ENCODE measurements around the gene FAM81A.
"Not testable (repeated sequence)": the region's sequence is repeated elsewhere in the genome, so short reads cannot be mapped to it uniquely, and the experiment has no call there.

Gene FAM81A

DNA sequence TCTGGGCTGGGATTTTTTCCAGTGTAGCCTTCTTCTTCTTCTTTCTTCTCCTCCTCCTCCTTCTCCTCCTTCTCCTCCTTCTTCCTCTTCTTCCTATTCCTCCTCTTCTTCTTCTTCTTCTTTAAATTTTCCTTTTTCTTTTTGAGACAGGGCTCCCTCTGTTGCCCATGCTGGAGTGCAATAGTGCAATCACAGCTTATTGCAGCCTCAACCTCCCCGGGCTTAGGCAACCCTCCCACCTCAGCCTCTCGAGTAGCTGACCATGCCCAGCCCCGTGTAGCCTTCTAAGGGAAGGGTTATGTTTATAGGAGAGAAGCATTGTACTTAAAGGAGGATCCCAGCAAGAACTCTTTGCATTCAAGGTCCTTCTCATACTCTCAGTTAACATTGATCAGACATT lies 41.3 kb upstream of the FAM81A start:
- no peaks in the 10 kb centered on the region for H3K4me1 ChIP-seq
- no peaks in the 10 kb centered on the region for H3K79me2 ChIP-seq
- H3K9ac ChIP-seq = no peak overlapping the region
- H2AFZ ChIP-seq = no peak overlapping the region
- no peaks in the 10 kb centered on the region for H3K36me3 ChIP-seq (ENCODE audit: control insufficient read depth, insufficient read depth, low read length)
- TF ChIP-seq CTCF (IDR thresholded peaks at IDR 0.05) = no peak
- H3K4me3 ChIP-seq (ENCODE audit: low read depth, low read length) = no peak overlapping the region
- no peaks in the 10 kb centered on the region for H3K9me3 ChIP-seq (ENCODE audit: control insufficient read depth, low read length)
- H3K27ac ChIP-seq = no peak overlapping the region
- H3K4me2 ChIP-seq (ENCODE audit: low read length) = no peak overlapping the region
- H3K27me3 ChIP-seq (ENCODE audit: control insufficient read depth, insufficient read depth, low read length) = no peaks in the 10 kb centered on the region

DNA sequence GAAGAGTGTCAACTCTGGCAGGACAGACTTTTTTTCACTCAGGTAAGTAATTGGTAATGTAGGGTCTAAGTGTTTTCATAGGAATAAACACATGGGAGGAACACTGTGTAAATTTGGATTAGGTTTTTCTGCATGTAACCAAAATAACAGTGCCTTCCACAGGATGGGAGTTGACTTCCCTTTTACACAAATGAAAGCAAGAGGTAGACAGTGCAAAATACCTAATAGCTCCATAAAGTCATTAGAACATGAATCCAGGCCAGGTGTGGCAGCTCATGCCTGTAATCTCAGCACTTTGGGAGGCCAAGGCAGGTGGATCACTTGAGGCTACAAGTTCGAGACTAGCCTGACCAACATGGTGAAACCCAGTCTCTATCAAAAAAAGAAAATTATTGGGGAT lies 39.8 kb upstream of the FAM81A start:
- Histone ChIP-seq H3K4me2 (ENCODE audit: low read length) (no peak overlapping the region), H3K4me3 (ENCODE audit: low read depth, low read length) (no peak overlapping the region), H3K27ac (no peak overlapping the region), H2AFZ (no peak overlapping the region), H3K9me3 (ENCODE audit: control insufficient read depth, low read length) (no peaks in the 10 kb centered on the region), H3K9ac (no peak overlapping the region), H3K79me2 (no peaks in the 10 kb centered on the region), H3K27me3 (ENCODE audit: control insufficient read depth, insufficient read depth, low read length) (no peaks in the 10 kb centered on the region), H3K36me3 (ENCODE audit: control insufficient read depth, insufficient read depth, low read length) (no peaks in the 10 kb centered on the region), H3K4me1 (no peaks in the 10 kb centered on the region)
- no peak for TF ChIP-seq CTCF (IDR thresholded peaks at IDR 0.05)

DNA sequence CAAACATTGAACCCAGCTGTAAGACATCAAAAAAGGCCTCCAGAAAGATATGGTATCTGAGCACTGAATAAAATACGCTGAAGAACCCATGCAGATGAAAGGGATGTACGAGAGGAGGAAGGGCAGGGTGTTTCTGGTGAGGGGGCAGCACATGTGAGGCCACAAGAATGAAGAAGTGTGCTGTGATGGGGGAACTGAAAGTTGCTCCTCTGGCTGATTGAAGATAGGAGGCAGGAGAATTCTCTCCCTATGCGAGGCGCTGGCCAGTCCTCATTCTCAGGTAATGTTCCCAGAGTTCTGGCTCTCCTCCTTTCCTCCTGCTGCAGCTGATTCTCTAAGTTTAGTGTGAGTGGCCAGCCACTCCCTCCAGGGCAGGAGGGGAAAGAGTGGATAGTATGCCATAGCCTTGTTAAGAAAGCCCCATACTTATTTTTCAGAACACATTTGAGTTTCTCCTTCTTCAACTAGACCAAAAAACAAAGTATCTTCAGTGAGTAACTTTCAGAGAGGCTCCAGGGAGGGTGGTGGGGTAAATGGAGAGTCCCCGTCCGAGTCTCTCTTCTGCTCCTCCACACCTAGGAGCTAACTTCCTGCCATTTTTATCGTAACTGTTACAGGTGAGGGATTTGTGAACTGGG lies 38.4 kb upstream of the FAM81A start:
- H3K4me1 ChIP-seq = no peaks in the 10 kb centered on the region
- no peak overlapping the region for H3K4me2 ChIP-seq (ENCODE audit: low read length)
- H3K9me3 ChIP-seq (ENCODE audit: control insufficient read depth, low read length) = no peaks in the 10 kb centered on the region
- no peaks in the 10 kb centered on the region for H3K27me3 ChIP-seq (ENCODE audit: control insufficient read depth, insufficient read depth, low read length)
- H3K9ac ChIP-seq = no peak overlapping the region
- no peak overlapping the region for H3K4me3 ChIP-seq (ENCODE audit: low read depth, low read length)
- TF ChIP-seq CTCF (IDR thresholded peaks at IDR 0.05) = no peak
- no peak overlapping the region for H2AFZ ChIP-seq
- no peak overlapping the region for H3K27ac ChIP-seq
- H3K36me3 ChIP-seq (ENCODE audit: control insufficient read depth, insufficient read depth, low read length) = no peaks in the 10 kb centered on the region
- no peaks in the 10 kb centered on the region for H3K79me2 ChIP-seq

- no peak for TF ChIP-seq CTCF (IDR thresholded peaks at IDR 0.05)
- no peak overlapping the region for H2AFZ ChIP-seq
Observed at GRCh38 chr15:59400103-59400813, 37.7 kb upstream of the FAM81A start.

DNA sequence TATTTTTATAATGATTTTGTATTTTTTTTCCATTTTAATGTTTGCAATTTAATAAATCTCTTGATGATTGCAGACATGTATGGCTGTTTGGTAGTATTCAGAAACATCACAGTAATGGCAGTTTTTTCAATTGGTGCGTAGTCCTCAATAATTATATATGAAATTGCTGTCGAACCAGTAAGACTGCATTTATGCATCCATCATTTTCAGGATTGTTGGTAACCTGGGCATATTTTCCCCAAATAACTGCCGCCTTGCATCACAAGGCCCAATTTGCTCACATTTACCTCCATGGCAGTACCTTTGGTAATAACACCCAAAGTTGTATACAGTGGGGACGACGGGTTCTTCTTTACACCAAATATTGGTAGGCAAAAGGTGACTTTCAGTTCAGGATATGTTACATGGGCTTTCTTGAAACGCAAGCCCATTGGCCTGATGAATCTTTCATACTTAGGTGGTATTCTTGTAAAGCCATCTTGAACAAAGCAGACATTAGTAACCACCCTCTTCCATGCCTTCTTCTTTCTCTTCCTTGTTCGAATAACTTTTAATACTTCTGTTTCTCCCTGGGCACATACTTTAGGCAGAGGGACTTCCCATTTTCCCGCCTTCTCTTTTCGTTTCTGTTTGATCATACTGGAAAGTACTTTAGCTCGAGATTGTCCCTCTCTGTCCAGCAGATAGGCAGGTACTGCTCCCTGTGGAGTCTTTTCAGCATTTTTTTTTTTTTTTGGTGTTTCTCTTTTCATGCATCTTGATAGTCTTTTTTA lies 36.7 kb upstream of the FAM81A start:
- H3K4me3 ChIP-seq (ENCODE audit: low read depth, low read length); H3K9ac ChIP-seq; H2AFZ ChIP-seq; H3K27ac ChIP-seq; H3K4me1 ChIP-seq; H3K36me3 ChIP-seq (ENCODE audit: control insufficient read depth, insufficient read depth, low read length); H3K79me2 ChIP-seq; H3K9me3 ChIP-seq (ENCODE audit: control insufficient read depth, low read length); H3K27me3 ChIP-seq (ENCODE audit: control insufficient read depth, insufficient read depth, low read length); H3K4me2 ChIP-seq (ENCODE audit: low read length): not testable (repeated sequence)

More at GRCh38 chr15:59400103-59400813, 37.7 kb upstream of the FAM81A start:
- Histone ChIP-seq H3K9ac (no peak overlapping the region), H3K4me1 (no peaks in the 10 kb centered on the region), H3K4me2 (ENCODE audit: low read length) (no peak overlapping the region), H3K79me2 (no peaks in the 10 kb centered on the region), H3K27me3 (ENCODE audit: control insufficient read depth, insufficient read depth, low read length) (no peaks in the 10 kb centered on the region), H3K36me3 (ENCODE audit: control insufficient read depth, insufficient read depth, low read length) (no peaks in the 10 kb centered on the region), H3K27ac (no peak overlapping the region), H3K9me3 (ENCODE audit: control insufficient read depth, low read length) (no peaks in the 10 kb centered on the region), H3K4me3 (ENCODE audit: low read depth, low read length) (no peak overlapping the region)
